ENCODE measurements around the gene SPEM1.

Gene SPEM1

GRCh38 chr17:7421186-7421585 is 1.1 kb downstream of the SPEM1 start:
- no peak for DNase-seq (ENCODE audit: low spot score)

- no peak for DNase-seq (ENCODE audit: low spot score)
Observed at GRCh38 chr17:7423679-7424078, 3.6 kb downstream of the SPEM1 start.

- no peak for DNase-seq (ENCODE audit: low spot score)
Observed at GRCh38 chr17:7425316-7425715, 5.2 kb downstream of the SPEM1 start, which contains the start of gene SPEM2. Gene SPEM2 (plus strand): TSS chr17:7425616. CDS start chr17:7425689, 73 bp downstream.

- no peak for DNase-seq (ENCODE audit: low spot score)
Observed at GRCh38 chr17:7425756-7426155, 5.6 kb downstream of the SPEM1 start.

- DNase-seq (ENCODE audit: low spot score): no peak
Observed at GRCh38 chr17:7426203-7426863, 6.2 kb downstream of the SPEM1 start.

GRCh38 chr17:7426896-7427489 is 6.9 kb downstream of the SPEM1 start:
- DNase-seq (ENCODE audit: low spot score): no peak

- DNase-seq (ENCODE audit: low spot score): no peak
Observed at GRCh38 chr17:7427549-7427948, 7.4 kb downstream of the SPEM1 start.

- no peak for DNase-seq (ENCODE audit: low spot score)
Observed at GRCh38 chr17:7428557-7428956, 8.4 kb downstream of the SPEM1 start, which contains the start of gene SPEM3. Gene SPEM3 (plus strand): TSS chr17:7428857. CDS start chr17:7428903, 46 bp downstream.

GRCh38 chr17:7429722-7430121 is 9.6 kb downstream of the SPEM1 start:
- DNase-seq (ENCODE audit: low spot score): no peak

- no peak for DNase-seq (ENCODE audit: low spot score)
Observed at GRCh38 chr17:7431231-7431630, 11.1 kb downstream of the SPEM1 start.

- DNase-seq (ENCODE audit: low spot score): no peak
Observed at GRCh38 chr17:7432296-7432695, 12.2 kb downstream of the SPEM1 start.

GRCh38 chr17:7435676-7436555 is 15.8 kb downstream of the SPEM1 start:
- DNase-seq (ENCODE audit: low spot score): peak; percentile 53

GRCh38 chr17:7436556-7437368 is 16.6 kb downstream of the SPEM1 start:
- peak; percentile 81 for DNase-seq (ENCODE audit: low spot score)

- no peak for DNase-seq (ENCODE audit: low spot score)
Observed at GRCh38 chr17:7437369-7437863, 17.3 kb downstream of the SPEM1 start.

- peak; percentile 31 for DNase-seq (ENCODE audit: low spot score)
Observed at GRCh38 chr17:7437950-7438614, 18.0 kb downstream of the SPEM1 start.

GRCh38 chr17:7438656-7439460 is 18.7 kb downstream of the SPEM1 start:
- DNase-seq (ENCODE audit: low spot score): no peak

GRCh38 chr17:7439462-7440112 is 19.5 kb downstream of the SPEM1 start, which contains the start of gene FGF11:
Gene FGF11 (plus strand): TSS chr17:7439512. CDS start chr17:7439621, 109 bp downstream.
- no peak for DNase-seq (ENCODE audit: low spot score)

GRCh38 chr17:7440113-7440833 is 20.1 kb downstream of the SPEM1 start:
- no peak for DNase-seq (ENCODE audit: low spot score)

GRCh38 chr17:7440834-7441195 is 20.7 kb downstream of the SPEM1 start:
- no peak for DNase-seq (ENCODE audit: low spot score)

All from CD4-positive, alpha-beta T cell treated with Interleukin-15 for 4 hours (primary cell).